ENCODE data around the gene USP20. TPM values are rescaled to one million over a fixed set of nuclear protein-coding genes. Genes with fewer than 3 reads are reported as not detected.

USP20 gene
- total RNA-seq, 2 experiments from 2014 or later: 80.4 to 80.9 TPM

GRCh38 chr9:129850821-129851550 lies 15.7 kb downstream of the USP20 start:
- peaks cover 38% of the 10 kb centered on the region for H3K4me1 ChIP-seq (ENCODE audit: insufficient read depth, low read length)
- no peaks in the 10 kb centered on the region for H3K9me3 ChIP-seq (ENCODE audit: control insufficient read depth in 1 of 2, insufficient read depth in 1 of 2, low read length in 2 of 2)
- no peak overlapping the region for H3K27ac ChIP-seq (ENCODE audit: low read depth in 1 of 2, low read length in 2 of 2)
- H3K27me3 Mint-ChIP-seq: no peaks in the 10 kb centered on the region
- H3K4me1 Mint-ChIP-seq (ENCODE audit: low read depth): peaks cover 48% of the 10 kb centered on the region
- H3K4me3 ChIP-seq (ENCODE audit: low read length): no peak overlapping the region
- ChIA-PET POLR2A (interaction anchor here (0.8 to 2.0 kb wide), 4 partner anchors 12 to 396 kb away, joined by 3 to 5 read pairs (median 3); no protein-coding TSS in a partner anchor), CTCF (interaction anchor here (0.6 to 1.4 kb wide), 2 partner anchors 12 to 33 kb away, joined by 3 to 4 read pairs; no protein-coding TSS in a partner anchor)
- no peak for TF ChIP-seq CTCF (IDR thresholded peaks at IDR 0.05)
- H3K36me3 Mint-ChIP-seq (ENCODE audit: low read depth): peaks cover 84% of the 10 kb centered on the region
- no peaks in the 10 kb centered on the region for H3K27me3 ChIP-seq (ENCODE audit: control insufficient read depth in 1 of 2, insufficient read depth in 2 of 2, low read length in 2 of 2)
- H3K4me3 Mint-ChIP-seq: no peak overlapping the region
- H3K9me3 Mint-ChIP-seq: no peaks in the 10 kb centered on the region
- no peak for ATAC-seq (ENCODE audit: poor library complexity)
- H3K36me3 ChIP-seq (ENCODE audit: insufficient read depth, low read length): peaks cover 76% of the 10 kb centered on the region
- intact Hi-C loops (cut with DNase I, micrococcal nuclease): no loop called here
- H3K27ac Mint-ChIP-seq: peak overlapping the region; percentile 65
- no peak for DNase-seq

GRCh38 chr9:129851821-129852220 lies 16.6 kb downstream of the USP20 start:
- Histone ChIP-seq H3K27ac (ENCODE audit: low read depth in 1 of 2, low read length in 2 of 2) (no peak overlapping the region), H3K36me3 (ENCODE audit: insufficient read depth, low read length) (peaks cover 84% of the 10 kb centered on the region), H3K9me3 (ENCODE audit: control insufficient read depth in 1 of 2, insufficient read depth in 1 of 2, low read length in 2 of 2) (no peaks in the 10 kb centered on the region), H3K4me3 (ENCODE audit: low read length) (no peak overlapping the region), H3K4me1 (ENCODE audit: insufficient read depth, low read length) (peaks cover 41% of the 10 kb centered on the region), H3K27me3 (ENCODE audit: control insufficient read depth in 1 of 2, insufficient read depth in 2 of 2, low read length in 2 of 2) (no peaks in the 10 kb centered on the region)
- no peak for TF ChIP-seq CTCF (IDR thresholded peaks at IDR 0.05)
- H3K9me3 Mint-ChIP-seq: no peaks in the 10 kb centered on the region
- DNase-seq (no peak), ATAC-seq (ENCODE audit: poor library complexity) (no peak)
- ChIA-PET CTCF (interaction anchor here (0.6 to 1.4 kb wide), 2 partner anchors 13 to 34 kb away, joined by 3 to 4 read pairs; no protein-coding TSS in a partner anchor), POLR2A (interaction anchor here (0.8 kb wide), 1 partner anchor 397 kb away, joined by 3 read pairs; no protein-coding TSS in a partner anchor)
- peaks cover 48% of the 10 kb centered on the region for H3K4me1 Mint-ChIP-seq (ENCODE audit: low read depth)
- peaks cover 90% of the 10 kb centered on the region for H3K36me3 Mint-ChIP-seq (ENCODE audit: low read depth)
- intact Hi-C loops (cut with DNase I, micrococcal nuclease): no loop called here
- no peaks in the 10 kb centered on the region for H3K27me3 Mint-ChIP-seq
- peak overlapping the region; percentile 65 for H3K27ac Mint-ChIP-seq
- no peak overlapping the region for H3K4me3 Mint-ChIP-seq

GRCh38 chr9:129852579-129852978 lies 17.3 kb downstream of the USP20 start:
- ChIA-PET POLR2A (interaction anchor here (0.9 to 1.2 kb wide), 2 partner anchors 18 to 36 kb away, joined by 3 to 4 read pairs; partner anchors contain the start of genes C9orf78 and USP20), CTCF (no interaction called here)
- intact Hi-C loops (cut with DNase I, micrococcal nuclease): no loop called here
- no peak overlapping the region for H3K27ac ChIP-seq (ENCODE audit: low read depth in 1 of 2, low read length in 2 of 2)
- no peaks in the 10 kb centered on the region for H3K27me3 ChIP-seq (ENCODE audit: control insufficient read depth in 1 of 2, insufficient read depth in 2 of 2, low read length in 2 of 2)
- no peak overlapping the region for H3K4me3 Mint-ChIP-seq
- no peak overlapping the region for H3K4me3 ChIP-seq (ENCODE audit: low read length)
- TF ChIP-seq CTCF (IDR thresholded peaks at IDR 0.05): no peak
- H3K27ac Mint-ChIP-seq: peak overlapping the region; percentile 65
- H3K36me3 Mint-ChIP-seq (ENCODE audit: low read depth): peaks cover 95% of the 10 kb centered on the region
- H3K4me1 Mint-ChIP-seq (ENCODE audit: low read depth): peaks cover 48% of the 10 kb centered on the region
- ATAC-seq (ENCODE audit: poor library complexity) (no peak), DNase-seq (no peak)
- peaks cover 90% of the 10 kb centered on the region for H3K36me3 ChIP-seq (ENCODE audit: insufficient read depth, low read length)
- no peaks in the 10 kb centered on the region for H3K9me3 ChIP-seq (ENCODE audit: control insufficient read depth in 1 of 2, insufficient read depth in 1 of 2, low read length in 2 of 2)
- H3K4me1 ChIP-seq (ENCODE audit: insufficient read depth, low read length): peaks cover 46% of the 10 kb centered on the region
- H3K27me3 Mint-ChIP-seq: no peaks in the 10 kb centered on the region
- H3K9me3 Mint-ChIP-seq: no peaks in the 10 kb centered on the region
